Measurements from ENCODE around the gene SPATA2. TPM values are rescaled to one million over a fixed set of nuclear protein-coding genes. Genes with fewer than 3 reads are reported as not detected.

The SPATA2 gene
- total and polyA plus RNA-seq, 2 donors (not counting 3 experiments of a cell fraction or from before 2014, with no cell fraction given) = 4.9 to 6.1 TPM

DNA sequence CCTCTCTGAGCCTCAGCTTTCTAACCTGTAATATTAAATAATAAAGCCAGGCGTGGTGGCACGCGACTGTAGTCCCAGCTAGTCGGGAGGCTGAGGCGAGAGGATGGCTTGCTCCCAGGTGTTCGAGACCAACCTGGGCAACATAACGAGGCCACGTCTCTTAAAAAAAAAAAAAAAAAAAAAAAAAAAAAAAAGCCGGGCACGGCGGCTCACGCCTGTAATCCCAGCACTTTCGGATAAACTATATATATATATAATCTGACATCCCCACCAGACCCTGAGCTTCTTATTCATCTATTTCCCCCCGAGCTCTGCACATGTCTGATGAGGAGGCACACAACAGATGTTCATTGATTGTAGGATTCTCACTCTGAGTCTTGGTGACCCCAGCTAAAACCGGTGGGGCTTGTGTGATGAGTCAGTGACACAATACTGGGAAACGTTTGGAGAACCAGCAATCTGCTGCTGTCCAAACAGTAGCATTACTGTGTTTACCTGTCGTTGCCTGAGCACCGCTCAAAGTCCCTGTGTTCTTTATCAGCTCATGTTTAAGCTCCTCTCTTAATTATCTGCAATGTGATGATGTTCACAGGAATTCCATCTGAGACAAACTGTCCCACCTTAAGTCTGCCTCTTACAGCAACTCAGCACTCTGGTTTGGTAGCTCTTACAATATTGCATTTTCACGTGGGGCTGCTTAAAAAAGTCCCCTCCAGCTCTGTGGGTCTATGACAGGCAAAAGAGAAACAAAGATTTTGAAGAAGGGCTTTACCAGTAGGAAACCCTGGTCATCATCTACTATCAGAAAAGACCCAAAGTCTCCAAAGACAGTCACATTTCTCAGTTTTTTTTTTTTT, 1.0 kb upstream of the SPATA2 start:
- peak overlapping the region; percentile 86 for H3K27ac ChIP-seq (ENCODE audit: insufficient read depth, low read depth, low read length)

More for the DNA sequence above, 1.0 kb upstream of the SPATA2 start:
- H3K4me2 ChIP-seq (ENCODE audit: insufficient read depth, low read length) = peak overlapping the region; percentile 54
- H3K27me3 ChIP-seq (ENCODE audit: control insufficient read depth in 2 of 2, insufficient read depth in 2 of 2, low read length in 2 of 2) = no peaks in the 10 kb centered on the region
- no peaks in the 10 kb centered on the region for H3K9me3 ChIP-seq (replicated peaks; ENCODE audit: control insufficient read depth, insufficient read depth, low read length)
- ChIA-PET CTCF (interaction anchor here (0.6 to 2.3 kb wide), 13 partner anchors 10 to 375 kb away, joined by 3 to 10 read pairs (median 4); partner anchors contain the start of gene RNF114), POLR2A (interaction anchor here (0.7 kb wide), 1 partner anchor 19 kb away, joined by 3 read pairs; the partner anchor contains the start of gene RNF114)
- DNase-seq (ENCODE audit: low read depth, low spot score) (peak; percentile 35), FAIRE-seq (peak; percentile 53)
- TF ChIP-seq GATA2 (IDR thresholded peaks at IDR 0.05; ENCODE audit: insufficient read depth, insufficient read length, low read depth, low read length) (no peak), POLR2A (IDR thresholded peaks at IDR 0.05; ENCODE audit: low read depth, low read length) (no peak), POLR2AphosphoS5 (IDR thresholded peaks at IDR 0.05; ENCODE audit: insufficient read depth, low read depth, low read length) (no peak), JUN (IDR thresholded peaks at IDR 0.05; ENCODE audit: borderline replicate concordance, insufficient read depth, insufficient read length, low read depth) (no peak), MYC (IDR thresholded peaks at IDR 0.05; ENCODE audit: low read depth, low read length) (no peak)
- TF ChIP-seq, protein P1, sequence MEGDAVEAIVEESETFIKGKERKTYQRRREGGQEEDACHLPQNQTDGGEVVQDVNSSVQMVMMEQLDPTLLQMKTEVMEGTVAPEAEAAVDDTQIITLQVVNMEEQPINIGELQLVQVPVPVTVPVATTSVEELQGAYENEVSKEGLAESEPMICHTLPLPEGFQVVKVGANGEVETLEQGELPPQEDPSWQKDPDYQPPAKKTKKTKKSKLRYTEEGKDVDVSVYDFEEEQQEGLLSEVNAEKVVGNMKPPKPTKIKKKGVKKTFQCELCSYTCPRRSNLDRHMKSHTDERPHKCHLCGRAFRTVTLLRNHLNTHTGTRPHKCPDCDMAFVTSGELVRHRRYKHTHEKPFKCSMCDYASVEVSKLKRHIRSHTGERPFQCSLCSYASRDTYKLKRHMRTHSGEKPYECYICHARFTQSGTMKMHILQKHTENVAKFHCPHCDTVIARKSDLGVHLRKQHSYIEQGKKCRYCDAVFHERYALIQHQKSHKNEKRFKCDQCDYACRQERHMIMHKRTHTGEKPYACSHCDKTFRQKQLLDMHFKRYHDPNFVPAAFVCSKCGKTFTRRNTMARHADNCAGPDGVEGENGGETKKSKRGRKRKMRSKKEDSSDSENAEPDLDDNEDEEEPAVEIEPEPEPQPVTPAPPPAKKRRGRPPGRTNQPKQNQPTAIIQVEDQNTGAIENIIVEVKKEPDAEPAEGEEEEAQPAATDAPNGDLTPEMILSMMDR (IDR thresholded peaks at IDR 0.05; ENCODE audit: extremely low read depth in 1 of 2, insufficient read depth in 1 of 2, low read depth in 1 of 2, low read length in 2 of 2) = no peak
- TF ChIP-seq, protein P2, sequence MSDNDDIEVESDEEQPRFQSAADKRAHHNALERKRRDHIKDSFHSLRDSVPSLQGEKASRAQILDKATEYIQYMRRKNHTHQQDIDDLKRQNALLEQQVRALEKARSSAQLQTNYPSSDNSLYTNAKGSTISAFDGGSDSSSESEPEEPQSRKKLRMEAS (IDR thresholded peaks at IDR 0.05; ENCODE audit: insufficient read depth, insufficient read length) = no peak
- no peaks in the 10 kb centered on the region for H4K20me1 ChIP-seq (replicated peaks; ENCODE audit: control insufficient read depth, extremely low read depth, insufficient read depth, low read length)
- no TSS peak for BruUV-seq (replicated peaks)
- no peaks in the 10 kb centered on the region for H3K36me3 ChIP-seq (ENCODE audit: control insufficient read depth in 2 of 2, extremely low read depth in 1 of 2, insufficient read depth in 2 of 2, low read length in 2 of 2)
- peak overlapping the region in 2 of 3 experiments; percentile 54 to 89 for H3K4me3 ChIP-seq (replicated peaks in 1 of 3; ENCODE audit: insufficient read depth in 1 of 3, low read depth in 1 of 3, low read length in 3 of 3)
- H3K79me2 ChIP-seq (ENCODE audit: control insufficient read depth, insufficient read depth, low read length) = peaks cover 30% of the 10 kb centered on the region
- dilution Hi-C loops (cut with MboI; ENCODE audit: extremely low pct_ligation_motif_present, low sequenced_read_pairs) (no loop called here), intact Hi-C loops (cut with micrococcal nuclease) (no loop called here)
- H3K9ac ChIP-seq (replicated peaks; ENCODE audit: extremely low read depth, insufficient read depth, low read length) = peak overlapping the region; percentile 88
- H2AFZ ChIP-seq (ENCODE audit: low read depth, low read length) = peak overlapping the region; percentile 72
- H3K9me1 ChIP-seq (replicated peaks; ENCODE audit: control insufficient read depth, extremely low read depth, insufficient read depth, low read length) = no peaks in the 10 kb centered on the region
- H3K4me1 ChIP-seq (ENCODE audit: control insufficient read depth, extremely low read depth, insufficient read depth, low read length) = peaks cover 17% of the 10 kb centered on the region

All from endothelial cell of umbilical vein (primary cell).